Measurements from ENCODE around the gene DSC2.

- TF ChIP-seq EZH2 (IDR thresholded peaks at IDR 0.05; ENCODE audit: borderline replicate concordance, insufficient read depth, low read length, poor library complexity, severe bottlenecking) (no peak), CTCF (IDR thresholded peaks at IDR 0.05; ENCODE audit: poor library complexity, severe bottlenecking) (no peak), RAD21 (conservative IDR thresholded peaks at IDR 0.05) (no peak), TAF1 (IDR thresholded peaks at IDR 0.05; ENCODE audit: low read depth) (no peak), MXI1 (conservative IDR thresholded peaks at IDR 0.05; ENCODE audit: poor library complexity, severe bottlenecking) (no peak), EP300 (conservative IDR thresholded peaks at IDR 0.05; ENCODE audit: poor library complexity, severe bottlenecking) (no peak), REST (IDR thresholded peaks at IDR 0.05; ENCODE audit: borderline replicate concordance) (no peak), SMC3 (conservative IDR thresholded peaks at IDR 0.05; ENCODE audit: poor library complexity) (no peak), POLR2AphosphoS5 (IDR thresholded peaks at IDR 0.05) (no peak)
These were observed 43.3 kb downstream of the DSC2 start for GRCh38 chr18:31058897-31059296.

All from neural cell (in vitro differentiated cells).